RWPE2 (cell line): ENCODE data around the gene FER.

ENCODE experiments used
- ATAC-seq: fragments of 200-7000 bp; cut with Tn5 transposase; 3 replicates; pipeline ENCODE4 v1.9.1; 2021; ENCODE audit warnings: low read depth
- DNase-seq: peaks from one replicate; pipeline ENCODE4 v3.0.0-alpha.2; 2020; ENCODE audit warnings: low spot score
- H3K27ac ChIP-seq: fragments of 450-650 bp; 2 replicates; pipeline ENCODE4 v1.5.1; 2017; ENCODE audit warnings: mild to moderate bottlenecking; ENCODE audit not compliant: poor library complexity, severe bottlenecking
- H3K27me3 ChIP-seq: fragments of 250-450 bp; sonication (Bioruptor Pico); 2 replicates; pipeline ENCODE4 v1.5.1; 2021; ENCODE audit warnings: mild to moderate bottlenecking, moderate library complexity; ENCODE audit not compliant: insufficient read depth, poor library complexity, severe bottlenecking
- H3K36me3 ChIP-seq: fragments of 250-450 bp; sonication (Bioruptor Pico); 2 replicates; pipeline ENCODE4 v1.5.1; 2020; ENCODE audit warnings: low read depth, mild to moderate bottlenecking, moderate library complexity
- H3K4me1 ChIP-seq: fragments of 250-450 bp; sonication (Bioruptor Pico); 2 replicates; pipeline ENCODE4 v1.5.1; 2021; ENCODE audit warnings: mild to moderate bottlenecking, moderate library complexity; ENCODE audit not compliant: insufficient read depth, poor library complexity, severe bottlenecking
- H3K4me3 ChIP-seq: fragments of 250-450 bp; sonication (Bioruptor Pico); 2 replicates; pipeline ENCODE4 v1.5.1; 2021; ENCODE audit warnings: mild to moderate bottlenecking, moderate library complexity; ENCODE audit not compliant: severe bottlenecking
- H3K9me3 ChIP-seq: fragments of 250-450 bp; sonication (Bioruptor Pico); 2 replicates; pipeline ENCODE4 v1.5.1; 2021; ENCODE audit warnings: mild to moderate bottlenecking, moderate library complexity; ENCODE audit not compliant: severe bottlenecking
- CTCF ChIP-seq: fragments of 450-650 bp; IDR thresholded peaks from one replicate; pipeline ENCODE4 v1.5.1; 2017; ENCODE audit warnings: mild to moderate bottlenecking, moderate library complexity; ENCODE audit not compliant: poor library complexity, severe bottlenecking

FER gene

GRCh38 chr5:108946008-108946407 is 198.3 kb downstream of the FER start:
- no peak for ATAC-seq
- no peaks in the 10 kb centered on the region for H3K9me3 ChIP-seq
- no peak overlapping the region for H3K4me3 ChIP-seq
- DNase-seq = no peak
- H3K36me3 ChIP-seq = 0 out of 2 replicates have a peak, but pooled peaks cover 4% of the 10 kb centered on the region
- H3K27ac ChIP-seq = no peak overlapping the region
- no peaks in the 10 kb centered on the region for H3K4me1 ChIP-seq
- no peak for TF ChIP-seq CTCF
- no peaks in the 10 kb centered on the region for H3K27me3 ChIP-seq

- DNase-seq (no peak), ATAC-seq (no peak)
- H3K4me3 ChIP-seq = no peak overlapping the region
- no peak overlapping the region for H3K27ac ChIP-seq
- H3K27me3 ChIP-seq = no peaks in the 10 kb centered on the region
- H3K4me1 ChIP-seq = no peaks in the 10 kb centered on the region
- no peak for TF ChIP-seq CTCF
- H3K9me3 ChIP-seq = no peaks in the 10 kb centered on the region
- H3K36me3 ChIP-seq = 0 out of 2 replicates have a peak, but pooled peaks cover 4% of the 10 kb centered on the region
These were observed 199.5 kb downstream of the FER start for GRCh38 chr5:108947164-108947563.

- Histone ChIP-seq H3K27me3 (no peaks in the 10 kb centered on the region), H3K27ac (no peak overlapping the region), H3K9me3 (no peaks in the 10 kb centered on the region), H3K36me3 (0 out of 2 replicates have a peak, but pooled peaks cover 4% of the 10 kb centered on the region), H3K4me3 (no peak overlapping the region), H3K4me1 (no peaks in the 10 kb centered on the region)
- DNase-seq (no peak), ATAC-seq (no peak)
- TF ChIP-seq CTCF = no peak
These were observed 202.6 kb downstream of the FER start for GRCh38 chr5:108950276-108950675.

- Histone ChIP-seq H3K4me1 (no peaks in the 10 kb centered on the region), H3K27me3 (no peaks in the 10 kb centered on the region), H3K4me3 (no peak overlapping the region), H3K9me3 (no peaks in the 10 kb centered on the region), H3K27ac (no peak overlapping the region), H3K36me3 (no peaks in the 10 kb centered on the region)
- ATAC-seq (no peak), DNase-seq (no peak)
- TF ChIP-seq CTCF = no peak
These were observed 206.2 kb downstream of the FER start for GRCh38 chr5:108953940-108954339.

- no peaks in the 10 kb centered on the region for H3K9me3 ChIP-seq
- no peak overlapping the region for H3K27ac ChIP-seq
- DNase-seq = no peak
- H3K4me1 ChIP-seq = no peaks in the 10 kb centered on the region
- H3K36me3 ChIP-seq = peaks cover 14% of the 10 kb centered on the region
- no peak for ATAC-seq
- TF ChIP-seq CTCF = no peak
- H3K27me3 ChIP-seq = no peaks in the 10 kb centered on the region
- H3K4me3 ChIP-seq = no peak overlapping the region
These were observed 209.6 kb downstream of the FER start for GRCh38 chr5:108957333-108957732.
